ENCODE data around the gene FAM83G.

The FAM83G gene

DNA sequence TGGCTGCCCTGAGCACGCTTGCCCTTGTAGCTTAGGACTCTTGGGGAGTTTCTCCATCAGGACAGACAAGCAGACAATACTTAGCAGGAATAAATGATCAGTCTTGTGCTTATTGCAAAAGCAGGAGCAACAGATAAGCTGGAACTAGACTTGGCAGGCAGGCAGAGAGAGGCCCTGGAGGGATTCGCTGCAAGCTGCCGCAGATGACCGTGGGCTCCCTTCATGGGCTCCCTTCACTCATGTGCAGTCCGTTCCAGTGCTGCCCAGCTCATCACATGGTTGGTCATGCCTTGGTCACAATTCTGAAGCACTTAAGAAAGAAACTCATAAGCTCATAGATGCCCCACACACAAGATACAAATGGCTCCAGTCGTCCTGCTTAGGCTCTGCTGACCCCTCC is 55.0 kb downstream of the FAM83G start (continued):
- TF ChIP-seq, protein P1, sequence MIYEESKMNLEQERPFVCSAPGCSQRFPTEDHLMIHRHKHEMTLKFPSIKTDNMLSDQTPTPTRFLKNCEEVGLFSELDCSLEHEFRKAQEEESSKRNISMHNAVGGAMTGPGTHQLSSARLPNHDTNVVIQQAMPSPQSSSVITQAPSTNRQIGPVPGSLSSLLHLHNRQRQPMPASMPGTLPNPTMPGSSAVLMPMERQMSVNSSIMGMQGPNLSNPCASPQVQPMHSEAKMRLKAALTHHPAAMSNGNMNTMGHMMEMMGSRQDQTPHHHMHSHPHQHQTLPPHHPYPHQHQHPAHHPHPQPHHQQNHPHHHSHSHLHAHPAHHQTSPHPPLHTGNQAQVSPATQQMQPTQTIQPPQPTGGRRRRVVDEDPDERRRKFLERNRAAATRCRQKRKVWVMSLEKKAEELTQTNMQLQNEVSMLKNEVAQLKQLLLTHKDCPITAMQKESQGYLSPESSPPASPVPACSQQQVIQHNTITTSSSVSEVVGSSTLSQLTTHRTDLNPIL (CRISPR knock-in tag; IDR thresholded peaks at IDR 0.05; ENCODE audit: low read depth): no peak
- TF ChIP-seq ZNF70 (CRISPR knock-in tag; IDR thresholded peaks at IDR 0.05) (no peak), ZFP30 (CRISPR knock-in tag; IDR thresholded peaks at IDR 0.05) (no peak), CSDC2 (CRISPR knock-in tag; IDR thresholded peaks at IDR 0.05) (no peak), GLIS3 (CRISPR knock-in tag; IDR thresholded peaks at IDR 0.05) (no peak), ISL1 (CRISPR knock-in tag; IDR thresholded peaks at IDR 0.05) (no peak), SNAI2 (CRISPR knock-in tag; IDR thresholded peaks at IDR 0.05) (no peak)

DNA sequence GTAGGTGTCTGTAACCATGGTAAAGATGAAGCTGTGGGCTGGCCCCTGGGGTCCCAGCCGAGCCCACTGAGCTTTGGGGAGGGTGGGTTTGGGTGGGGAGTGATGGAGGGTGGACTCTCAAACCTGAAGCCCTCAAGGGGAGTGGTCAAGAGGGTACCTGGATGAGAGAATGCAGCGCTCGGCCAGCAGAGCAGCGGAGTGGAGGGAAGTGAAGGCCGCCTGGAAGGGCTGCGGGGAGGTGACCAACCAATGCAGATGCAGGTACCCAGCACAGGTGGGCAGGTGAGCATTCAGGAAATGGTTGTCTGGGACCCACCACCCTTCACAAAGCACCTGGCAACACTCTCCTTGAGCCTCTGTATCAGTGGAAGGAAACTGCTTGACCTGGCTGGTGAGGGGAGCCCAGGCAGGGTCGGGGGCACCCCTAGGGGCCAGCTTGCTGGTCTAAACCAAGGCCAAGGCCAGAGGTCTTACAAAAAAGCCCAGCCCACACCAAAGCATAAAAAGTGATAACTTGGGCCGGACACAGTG is 56.0 kb downstream of the FAM83G start:
- TF ChIP-seq, protein P1 (CRISPR knock-in tag; IDR thresholded peaks at IDR 0.05; ENCODE audit: low read depth): no peak
- ATAC-seq: no peak

DNA sequence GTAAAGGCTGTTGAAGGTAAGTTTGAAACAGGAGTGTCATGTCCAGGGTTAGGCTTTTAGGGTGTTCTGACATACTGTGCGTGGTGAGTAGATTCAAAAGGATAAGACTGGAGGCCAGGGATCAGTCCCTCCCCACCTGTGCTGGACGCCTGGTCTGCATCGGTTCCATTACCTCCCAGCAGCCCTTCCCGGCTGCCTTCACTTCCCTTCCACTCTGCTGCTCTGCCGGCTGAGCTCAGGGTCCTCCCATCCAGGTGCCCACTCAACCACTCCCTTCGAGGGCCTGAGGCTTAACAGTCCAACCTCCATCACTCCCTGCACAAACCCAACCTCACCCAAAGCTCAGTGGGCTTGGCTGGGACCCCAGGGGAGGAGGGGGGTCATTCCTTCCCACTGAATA is 56.7 kb downstream of the FAM83G start:
- TF ChIP-seq TOX (CRISPR knock-in tag; IDR thresholded peaks at IDR 0.05; ENCODE audit: borderline replicate concordance) (no peak), ISL1 (CRISPR knock-in tag; IDR thresholded peaks at IDR 0.05) (no peak), ZFP3 (CRISPR knock-in tag; IDR thresholded peaks at IDR 0.05) (no peak), BACH2 (CRISPR knock-in tag; IDR thresholded peaks at IDR 0.05; ENCODE audit: borderline replicate concordance) (no peak), CSDC2 (CRISPR knock-in tag; IDR thresholded peaks at IDR 0.05) (no peak), ZNF565 (CRISPR knock-in tag; conservative IDR thresholded peaks at IDR 0.05; ENCODE audit: low read depth) (no peak), ZFP30 (CRISPR knock-in tag; IDR thresholded peaks at IDR 0.05) (no peak), ZNF8 (CRISPR knock-in tag; IDR thresholded peaks at IDR 0.05) (no peak), ZC3H10 (CRISPR knock-in tag; IDR thresholded peaks at IDR 0.05) (no peak), SNAI2 (CRISPR knock-in tag; IDR thresholded peaks at IDR 0.05) (no peak), TCF4 (CRISPR knock-in tag; IDR thresholded peaks at IDR 0.05; ENCODE audit: borderline replicate concordance) (no peak), ZNF70 (CRISPR knock-in tag; IDR thresholded peaks at IDR 0.05) (no peak), OSR1 (CRISPR knock-in tag; IDR thresholded peaks at IDR 0.05) (no peak), ESRRG (CRISPR knock-in tag; IDR thresholded peaks at IDR 0.05) (no peak)
- TF ChIP-seq, protein P2, sequence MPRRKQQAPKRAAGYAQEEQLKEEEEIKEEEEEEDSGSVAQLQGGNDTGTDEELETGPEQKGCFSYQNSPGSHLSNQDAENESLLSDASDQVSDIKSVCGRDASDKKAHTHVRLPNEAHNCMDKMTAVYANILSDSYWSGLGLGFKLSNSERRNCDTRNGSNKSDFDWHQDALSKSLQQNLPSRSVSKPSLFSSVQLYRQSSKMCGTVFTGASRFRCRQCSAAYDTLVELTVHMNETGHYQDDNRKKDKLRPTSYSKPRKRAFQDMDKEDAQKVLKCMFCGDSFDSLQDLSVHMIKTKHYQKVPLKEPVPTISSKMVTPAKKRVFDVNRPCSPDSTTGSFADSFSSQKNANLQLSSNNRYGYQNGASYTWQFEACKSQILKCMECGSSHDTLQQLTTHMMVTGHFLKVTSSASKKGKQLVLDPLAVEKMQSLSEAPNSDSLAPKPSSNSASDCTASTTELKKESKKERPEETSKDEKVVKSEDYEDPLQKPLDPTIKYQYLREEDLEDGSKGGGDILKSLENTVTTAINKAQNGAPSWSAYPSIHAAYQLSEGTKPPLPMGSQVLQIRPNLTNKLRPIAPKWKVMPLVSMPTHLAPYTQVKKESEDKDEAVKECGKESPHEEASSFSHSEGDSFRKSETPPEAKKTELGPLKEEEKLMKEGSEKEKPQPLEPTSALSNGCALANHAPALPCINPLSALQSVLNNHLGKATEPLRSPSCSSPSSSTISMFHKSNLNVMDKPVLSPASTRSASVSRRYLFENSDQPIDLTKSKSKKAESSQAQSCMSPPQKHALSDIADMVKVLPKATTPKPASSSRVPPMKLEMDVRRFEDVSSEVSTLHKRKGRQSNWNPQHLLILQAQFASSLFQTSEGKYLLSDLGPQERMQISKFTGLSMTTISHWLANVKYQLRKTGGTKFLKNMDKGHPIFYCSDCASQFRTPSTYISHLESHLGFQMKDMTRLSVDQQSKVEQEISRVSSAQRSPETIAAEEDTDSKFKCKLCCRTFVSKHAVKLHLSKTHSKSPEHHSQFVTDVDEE (CRISPR knock-in tag; IDR thresholded peaks at IDR 0.05): no peak
- TF ChIP-seq, protein P3, sequence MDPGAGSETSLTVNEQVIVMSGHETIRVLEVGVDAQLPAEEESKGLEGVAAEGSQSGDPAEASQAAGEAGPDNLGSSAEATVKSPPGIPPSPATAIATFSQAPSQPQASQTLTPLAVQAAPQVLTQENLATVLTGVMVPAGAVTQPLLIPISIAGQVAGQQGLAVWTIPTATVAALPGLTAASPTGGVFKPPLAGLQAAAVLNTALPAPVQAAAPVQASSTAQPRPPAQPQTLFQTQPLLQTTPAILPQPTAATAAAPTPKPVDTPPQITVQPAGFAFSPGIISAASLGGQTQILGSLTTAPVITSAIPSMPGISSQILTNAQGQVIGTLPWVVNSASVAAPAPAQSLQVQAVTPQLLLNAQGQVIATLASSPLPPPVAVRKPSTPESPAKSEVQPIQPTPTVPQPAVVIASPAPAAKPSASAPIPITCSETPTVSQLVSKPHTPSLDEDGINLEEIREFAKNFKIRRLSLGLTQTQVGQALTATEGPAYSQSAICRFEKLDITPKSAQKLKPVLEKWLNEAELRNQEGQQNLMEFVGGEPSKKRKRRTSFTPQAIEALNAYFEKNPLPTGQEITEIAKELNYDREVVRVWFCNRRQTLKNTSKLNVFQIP (CRISPR knock-in tag; IDR thresholded peaks at IDR 0.05; ENCODE audit: borderline replicate concordance, low read depth): no peak
- TF ChIP-seq, protein P1 (CRISPR knock-in tag; IDR thresholded peaks at IDR 0.05; ENCODE audit: low read depth): no peak
- TF ChIP-seq, protein P4, sequence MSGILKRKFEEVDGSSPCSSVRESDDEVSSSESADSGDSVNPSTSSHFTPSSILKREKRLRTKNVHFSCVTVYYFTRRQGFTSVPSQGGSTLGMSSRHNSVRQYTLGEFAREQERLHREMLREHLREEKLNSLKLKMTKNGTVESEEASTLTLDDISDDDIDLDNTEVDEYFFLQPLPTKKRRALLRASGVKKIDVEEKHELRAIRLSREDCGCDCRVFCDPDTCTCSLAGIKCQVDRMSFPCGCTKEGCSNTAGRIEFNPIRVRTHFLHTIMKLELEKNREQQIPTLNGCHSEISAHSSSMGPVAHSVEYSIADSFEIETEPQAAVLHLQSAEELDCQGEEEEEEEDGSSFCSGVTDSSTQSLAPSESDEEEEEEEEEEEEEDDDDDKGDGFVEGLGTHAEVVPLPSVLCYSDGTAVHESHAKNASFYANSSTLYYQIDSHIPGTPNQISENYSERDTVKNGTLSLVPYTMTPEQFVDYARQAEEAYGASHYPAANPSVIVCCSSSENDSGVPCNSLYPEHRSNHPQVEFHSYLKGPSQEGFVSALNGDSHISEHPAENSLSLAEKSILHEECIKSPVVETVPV (CRISPR knock-in tag; IDR thresholded peaks at IDR 0.05): no peak

More for the DNA sequence above, 56.7 kb downstream of the FAM83G start:
- ATAC-seq: no peak

All from SK-N-SH treated with all-trans-retinoic acid at 6 μM for 48 hours (cell line).